ENCODE results near the gene TMEM60.
A peak's percentile ranks its signal among the peaks of the same experiment; 100 is the strongest.

The TMEM60 gene

DNA sequence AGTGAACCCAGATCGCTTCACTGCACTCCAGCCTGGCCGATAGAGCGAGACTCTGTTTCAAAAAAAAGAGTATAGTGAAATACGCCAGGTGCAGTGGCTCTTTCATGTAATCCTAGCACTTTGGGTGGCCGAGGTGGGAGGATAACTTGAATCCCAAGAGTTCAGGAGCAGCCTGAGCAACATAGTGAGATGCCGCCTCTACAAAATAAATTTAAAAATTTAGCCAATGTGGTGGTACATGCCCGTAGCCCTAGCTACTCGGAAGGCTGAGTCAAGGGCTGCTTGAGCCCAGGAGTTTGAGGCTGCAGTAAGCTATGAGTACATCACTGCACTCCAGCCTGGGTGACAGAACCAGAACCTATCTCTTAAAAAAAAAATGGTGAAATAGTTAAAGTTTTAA is 27.9 kb downstream of the TMEM60 start:
- DNase-seq: no peak

DNA sequence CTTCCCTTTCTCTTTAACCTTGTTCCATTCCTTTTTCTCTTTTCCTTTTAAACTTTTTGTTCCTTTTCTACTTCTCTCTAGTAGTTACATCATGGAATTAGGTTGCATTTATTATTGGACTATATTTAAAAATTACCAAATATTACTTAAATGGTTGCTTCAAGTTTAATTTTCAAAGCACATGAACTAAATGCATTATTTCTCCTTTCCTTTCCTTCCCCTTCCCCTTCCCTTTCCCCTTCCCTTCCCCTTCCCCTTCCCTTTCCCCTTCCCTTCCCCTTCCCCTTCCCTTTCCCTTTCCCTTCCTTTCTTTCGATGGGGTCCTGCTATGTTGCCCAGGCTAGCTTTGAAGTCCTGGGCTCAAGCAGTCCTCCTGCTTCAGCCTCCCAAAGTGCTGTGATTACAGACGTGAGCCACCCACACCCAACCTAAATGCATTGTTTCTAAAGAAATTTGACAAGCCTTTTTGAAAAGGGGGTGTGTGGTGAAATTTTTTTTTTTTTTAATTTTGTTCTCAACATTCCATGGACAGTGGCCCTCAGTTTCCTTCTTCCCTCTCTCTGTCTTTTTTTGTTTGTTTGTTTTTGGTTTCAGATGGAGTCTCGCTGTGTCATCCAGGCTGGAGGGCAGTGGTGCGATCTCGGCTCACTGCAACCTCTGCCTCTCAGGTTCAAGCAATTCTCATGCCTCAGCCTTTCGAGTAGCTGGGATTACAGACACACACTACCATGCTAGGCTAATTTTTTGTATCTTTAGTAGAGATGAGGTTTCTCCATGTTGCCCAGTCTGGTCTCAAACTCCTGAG is 31.2 kb downstream of the TMEM60 start:
- no peak for DNase-seq

DNA sequence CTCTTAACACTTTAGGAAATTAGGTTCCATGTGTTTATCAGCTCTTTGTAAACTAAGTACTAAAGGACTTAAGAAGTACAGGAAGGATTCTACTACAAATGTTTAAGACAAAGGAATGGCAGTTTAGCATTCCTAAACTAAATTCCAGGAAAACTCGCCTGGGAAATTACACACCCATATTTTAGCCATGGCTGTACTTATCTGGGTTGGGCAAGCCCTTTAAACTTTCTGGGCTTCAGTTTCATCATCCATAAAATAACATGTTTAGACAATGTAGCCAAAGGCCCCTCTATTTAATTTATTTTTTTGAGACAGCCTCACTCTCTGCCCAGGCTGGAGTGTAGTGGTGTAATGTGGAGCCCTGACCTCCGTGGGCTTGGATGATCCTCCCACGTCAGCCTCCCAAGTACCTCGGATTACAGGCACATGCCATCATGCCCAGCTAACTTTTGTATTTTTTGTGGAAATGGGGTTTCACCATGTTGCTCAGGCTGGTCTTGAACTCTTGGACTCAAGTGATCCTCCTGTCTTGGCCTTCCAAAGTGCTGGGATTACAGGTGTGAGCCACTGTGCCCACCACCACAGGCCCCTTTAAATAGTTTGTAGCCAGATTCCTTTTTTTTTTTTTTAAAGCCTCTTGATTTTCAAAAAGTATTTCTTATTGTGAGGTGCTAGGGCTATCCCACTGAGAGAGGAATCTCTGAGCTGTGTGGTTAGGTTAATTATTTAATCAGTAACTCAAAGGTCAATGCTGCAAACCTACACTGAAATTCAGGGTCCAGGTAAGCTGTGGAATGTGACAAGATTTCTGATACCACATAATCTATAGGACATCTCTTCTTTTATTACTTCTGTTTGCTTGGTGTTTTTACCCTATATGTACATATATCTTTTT is 32.1 kb downstream of the TMEM60 start:
- DNase-seq: no peak

DNA sequence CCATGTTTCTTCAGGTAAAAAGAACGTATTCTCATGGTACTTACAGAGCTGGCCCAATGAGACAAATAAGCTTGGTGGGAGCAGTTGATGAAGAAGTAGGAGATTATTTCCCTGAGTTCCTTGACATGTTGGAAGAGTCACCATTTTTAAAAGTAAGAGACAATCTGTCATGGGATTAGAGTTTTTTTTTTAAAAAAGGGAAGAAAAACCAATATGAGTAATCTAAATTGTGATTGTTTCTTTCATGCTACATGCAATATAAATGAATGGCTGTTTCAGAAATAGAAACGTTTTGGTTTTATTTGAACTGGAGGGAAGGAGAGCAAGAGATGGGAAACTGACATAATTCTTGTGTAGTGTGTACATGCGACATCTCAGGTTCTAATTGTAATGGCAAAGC is 32.8 kb downstream of the TMEM60 start:
- no peak for DNase-seq

DNA sequence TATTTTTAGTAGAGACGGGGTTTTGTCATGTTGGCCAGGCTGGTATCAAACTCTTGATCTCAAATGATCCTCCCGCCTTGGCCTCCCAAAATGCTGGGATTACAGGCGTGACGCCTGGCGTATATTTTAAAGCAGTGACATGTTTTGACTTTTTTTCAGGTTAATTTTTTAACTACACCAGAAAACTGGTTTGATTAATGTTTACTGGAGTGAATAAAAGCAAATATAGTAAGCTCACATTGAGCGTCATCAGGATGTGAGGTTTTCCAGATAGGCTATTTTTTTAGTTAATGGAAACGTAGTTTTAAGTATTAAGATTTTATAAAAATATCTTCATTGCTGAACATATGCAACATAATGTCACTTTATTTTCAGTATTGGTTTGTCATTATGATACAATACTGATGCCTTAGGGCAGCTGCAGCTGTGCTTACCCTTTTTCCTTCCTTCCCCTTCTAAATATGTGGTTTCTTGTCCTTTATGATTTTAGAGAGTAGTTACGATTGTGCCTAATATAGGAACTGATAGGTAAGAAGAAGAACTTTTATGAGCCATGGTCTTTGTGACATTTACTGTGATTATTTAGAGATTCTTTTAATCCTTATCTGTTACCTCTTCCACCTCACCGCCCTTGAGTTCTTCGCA is 37.3 kb downstream of the TMEM60 start:
- no peak for DNase-seq

DNA sequence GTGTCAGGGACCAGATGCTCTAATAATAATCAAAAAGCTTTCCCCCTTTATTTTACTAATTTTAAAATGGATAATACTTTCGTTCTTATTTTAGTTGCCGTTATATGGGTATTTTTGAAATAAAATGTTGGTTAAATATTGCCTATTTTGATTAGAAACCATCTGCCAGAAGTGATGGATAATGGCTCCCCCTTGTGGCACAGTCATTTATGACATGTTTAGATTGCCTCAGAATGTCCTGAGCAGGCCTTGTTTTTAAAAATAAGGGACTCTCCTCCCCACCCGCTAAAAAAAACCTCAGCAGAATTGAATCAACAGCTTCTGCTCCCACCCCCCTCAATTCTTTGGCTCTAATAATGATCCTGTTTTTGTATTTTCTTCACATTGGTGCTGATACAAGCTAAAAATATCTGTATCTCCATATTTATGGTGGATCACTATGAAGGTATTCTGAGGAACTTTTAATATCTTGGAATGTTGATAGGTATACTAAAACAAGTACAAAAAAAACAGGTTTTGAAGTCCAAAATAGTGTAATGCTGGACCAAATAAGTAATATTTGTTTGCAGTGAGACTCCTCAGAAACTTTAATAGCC is 38.8 kb downstream of the TMEM60 start:
- peak; percentile 78 for DNase-seq

DNA sequence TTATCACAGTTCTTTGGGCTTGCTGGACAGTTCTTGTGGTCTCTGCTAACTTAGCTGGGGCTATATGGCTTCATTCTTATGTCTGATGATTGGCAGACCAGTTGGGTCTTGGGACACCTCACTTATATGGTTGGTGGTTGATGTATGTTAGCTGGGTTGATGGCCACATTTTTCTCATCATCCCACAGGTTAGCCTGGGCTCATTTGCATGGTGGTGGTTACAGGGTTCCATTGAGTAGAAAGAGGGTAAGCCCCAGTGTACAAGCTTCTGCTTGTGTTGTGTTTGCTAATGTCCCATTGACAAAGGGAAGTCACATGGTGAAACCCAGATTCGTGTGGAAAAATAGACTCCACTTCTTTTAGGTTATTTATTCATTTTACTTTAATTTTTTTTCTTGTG is 40.6 kb downstream of the TMEM60 start:
- DNase-seq: no peak

DNA sequence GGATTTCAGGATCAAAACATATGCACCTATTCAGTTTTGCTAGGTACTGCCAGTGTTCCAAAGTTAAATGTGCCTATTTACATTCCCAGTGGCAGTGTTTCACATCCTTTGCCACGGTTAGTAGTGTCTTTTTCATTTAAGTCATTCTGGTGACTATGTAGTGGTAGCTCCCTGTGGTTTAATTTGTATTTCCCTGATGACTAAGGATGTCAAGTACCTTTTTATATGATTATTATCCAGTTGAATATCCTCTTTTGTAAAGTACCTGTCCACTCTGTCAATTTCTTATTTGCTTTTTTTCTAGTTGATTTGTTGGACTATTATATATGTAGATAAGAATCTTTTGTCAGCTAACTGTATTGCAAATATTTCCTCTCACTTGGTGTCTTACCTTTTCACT is 45.1 kb downstream of the TMEM60 start:
- DNase-seq: no peak

DNA sequence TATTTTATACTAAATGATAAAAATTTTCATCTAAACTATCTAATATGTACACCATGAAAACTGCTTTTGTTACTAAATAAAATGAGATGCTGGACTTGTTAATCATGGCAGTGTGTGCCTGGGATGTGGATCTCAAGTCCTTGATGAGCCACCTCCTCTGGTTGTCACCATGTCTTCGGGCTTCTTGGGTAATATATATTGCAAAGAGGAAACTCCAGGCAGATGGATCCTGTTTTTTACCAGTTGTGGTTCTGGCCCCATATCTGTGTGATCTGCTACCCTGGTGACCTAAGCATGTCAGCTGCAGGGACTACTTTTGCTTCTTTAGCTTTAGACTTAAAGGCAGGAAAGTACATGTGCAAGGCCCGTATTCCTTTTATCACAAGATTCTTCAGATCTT is 46.2 kb downstream of the TMEM60 start:
- no peak for DNase-seq

DNA sequence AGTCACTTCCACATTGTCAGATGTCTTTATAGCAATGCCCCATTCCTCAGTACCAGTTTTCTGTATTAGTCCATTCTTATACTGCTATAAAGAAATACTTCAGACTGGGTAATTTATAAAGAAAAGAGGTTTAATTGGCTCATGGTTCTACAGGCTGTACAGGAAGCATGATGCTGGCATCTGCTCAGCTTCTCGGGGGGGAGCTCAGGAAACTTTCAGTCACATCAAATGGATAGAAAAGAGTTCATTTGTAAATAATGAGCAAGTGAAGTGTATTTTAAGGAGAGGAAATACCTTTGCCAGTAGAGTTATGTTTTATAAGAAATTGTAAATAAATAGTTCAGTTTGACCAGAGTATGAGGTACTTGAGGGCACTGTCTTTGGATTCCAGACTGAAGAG is 50.5 kb downstream of the TMEM60 start:
- no peak for DNase-seq

DNA sequence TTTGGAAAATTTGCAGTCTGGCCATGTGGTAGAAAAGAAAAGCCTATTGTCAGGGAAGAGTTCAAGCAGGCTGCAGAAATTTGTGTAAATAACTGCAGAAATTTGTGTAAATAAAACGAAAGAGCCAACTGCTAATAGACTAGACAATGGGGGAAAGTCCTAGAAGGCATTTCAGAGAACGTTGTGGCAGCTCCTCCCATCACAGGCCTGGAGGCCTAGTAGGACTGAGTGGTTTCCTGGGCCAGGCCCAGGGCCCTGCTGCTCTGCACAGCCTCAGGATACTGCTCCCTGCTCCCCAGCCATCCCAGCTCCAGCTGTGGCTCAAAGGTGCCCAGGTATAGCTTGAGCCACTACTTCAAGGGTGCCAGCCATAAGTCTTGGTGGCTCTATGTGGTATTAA is 51.1 kb downstream of the TMEM60 start:
- no peak for DNase-seq

DNA sequence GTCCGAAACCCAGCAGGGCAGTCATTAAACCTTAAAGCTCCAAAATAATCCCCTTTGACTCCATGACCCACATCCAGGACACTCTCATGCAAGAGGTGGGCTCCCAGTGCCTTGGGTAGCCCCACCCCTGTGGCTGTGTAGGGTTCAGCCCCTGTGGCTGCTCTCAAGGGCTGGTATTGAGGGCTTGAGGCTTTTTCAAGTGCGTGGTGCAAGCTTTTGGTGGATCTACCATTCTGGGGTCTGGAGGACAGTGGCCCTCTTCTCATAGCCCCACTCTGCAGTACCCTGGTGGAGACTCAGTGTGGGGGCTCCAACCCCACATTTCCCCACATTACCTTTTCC is 51.4 kb downstream of the TMEM60 start:
- no peak for DNase-seq

DNA sequence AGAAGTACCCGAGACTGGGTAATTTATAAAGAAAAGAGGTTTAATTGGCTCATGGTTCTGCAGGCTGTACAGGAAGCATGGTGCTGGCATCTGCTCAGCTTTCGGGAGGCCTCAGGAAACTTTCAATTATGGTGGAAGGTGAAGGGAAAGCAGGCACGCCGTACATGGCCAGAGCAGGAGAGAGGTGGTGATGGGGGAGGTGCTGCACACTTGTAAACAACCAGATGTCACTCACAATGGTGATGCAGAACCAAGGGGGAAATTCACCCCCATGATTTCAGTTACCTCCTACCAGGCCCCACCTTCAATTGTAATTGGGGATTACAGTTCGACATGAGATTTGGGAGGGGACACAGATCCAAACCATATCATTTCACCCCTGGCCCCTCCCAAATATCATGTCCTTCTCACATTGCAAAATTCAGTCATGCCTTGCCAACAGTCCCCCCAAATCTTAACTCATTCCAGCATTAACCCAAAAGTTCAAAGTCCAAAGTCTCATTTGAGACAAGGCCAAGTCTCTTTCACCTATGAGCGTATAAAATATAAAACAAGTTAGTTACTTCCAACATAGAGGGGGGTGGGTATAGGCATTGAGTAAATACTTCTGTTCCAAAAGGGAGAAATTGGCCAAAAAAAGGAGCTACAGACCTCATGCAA is 51.9 kb downstream of the TMEM60 start:
- DNase-seq: no peak

DNA sequence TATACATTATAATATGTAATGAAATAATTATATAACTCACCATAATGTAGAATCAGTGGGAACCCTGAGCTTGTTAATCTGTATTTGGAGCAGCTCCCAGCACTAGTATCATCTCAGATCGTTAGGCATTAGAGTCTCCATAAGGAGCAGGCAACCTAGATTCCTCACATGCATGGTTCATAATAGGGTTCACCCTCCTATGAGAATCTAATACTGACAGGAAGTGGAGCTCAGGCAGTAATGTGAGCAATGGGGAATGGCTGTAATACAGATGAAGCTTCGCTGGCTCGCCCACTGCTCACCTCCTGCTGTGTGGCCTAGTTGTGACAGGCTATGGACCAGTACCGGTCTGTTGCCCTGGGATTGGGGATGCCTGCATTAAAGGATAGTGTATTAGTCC is 52.5 kb downstream of the TMEM60 start:
- DNase-seq: no peak
